HG03135 (cell line): ENCODE data around the gene NRXN3.

Source experiments
- ATAC-seq: cut with Tn5 transposase; IDR thresholded peaks from one replicate; pipeline ENCODE4 v1.9.1; 2021; ENCODE audit warnings: mild to moderate bottlenecking, moderate library complexity; ENCODE audit not compliant: unreplicated experiment

Gene NRXN3

DNA sequence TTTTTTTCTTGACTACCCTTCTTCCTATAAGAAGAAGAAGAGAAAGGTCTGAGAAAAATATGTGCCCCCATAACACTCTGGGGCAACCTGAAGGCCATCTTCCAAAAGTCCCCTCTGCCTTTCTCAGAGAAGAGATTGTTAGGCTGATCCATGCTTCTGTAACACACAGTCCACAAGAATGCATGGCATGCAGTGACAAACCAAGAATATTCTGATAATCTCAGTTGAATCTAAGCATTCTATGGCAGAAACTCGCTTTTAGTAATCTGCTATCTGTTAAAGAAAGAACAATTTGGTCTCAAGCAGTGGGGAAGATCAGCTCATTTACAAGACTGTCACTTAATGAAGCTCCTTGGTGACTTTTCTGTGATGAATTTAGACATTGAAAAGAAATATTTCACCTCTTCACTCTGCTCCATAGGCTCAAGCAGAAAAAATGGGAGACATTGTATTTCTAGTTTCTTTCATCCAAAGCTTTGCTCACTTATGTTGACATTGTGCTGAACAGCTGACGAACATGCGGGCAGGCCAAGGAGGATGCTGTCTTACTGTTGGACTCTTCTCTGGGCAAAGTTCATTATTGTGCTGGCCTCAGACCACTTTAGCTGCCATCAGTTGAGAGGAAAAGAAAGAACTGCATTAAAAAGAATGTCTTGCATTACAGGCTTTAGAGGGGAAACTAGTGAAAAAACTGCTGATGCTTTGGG is 1084.0 kb downstream of the NRXN3 start:
- no peak for ATAC-seq

- ATAC-seq = no peak
These were observed 1086.2 kb downstream of the NRXN3 start for GRCh38 chr14:79256380-79256779.

GRCh38 chr14:79260406-79260805 is 1090.2 kb downstream of the NRXN3 start:
- ATAC-seq = no peak

DNA sequence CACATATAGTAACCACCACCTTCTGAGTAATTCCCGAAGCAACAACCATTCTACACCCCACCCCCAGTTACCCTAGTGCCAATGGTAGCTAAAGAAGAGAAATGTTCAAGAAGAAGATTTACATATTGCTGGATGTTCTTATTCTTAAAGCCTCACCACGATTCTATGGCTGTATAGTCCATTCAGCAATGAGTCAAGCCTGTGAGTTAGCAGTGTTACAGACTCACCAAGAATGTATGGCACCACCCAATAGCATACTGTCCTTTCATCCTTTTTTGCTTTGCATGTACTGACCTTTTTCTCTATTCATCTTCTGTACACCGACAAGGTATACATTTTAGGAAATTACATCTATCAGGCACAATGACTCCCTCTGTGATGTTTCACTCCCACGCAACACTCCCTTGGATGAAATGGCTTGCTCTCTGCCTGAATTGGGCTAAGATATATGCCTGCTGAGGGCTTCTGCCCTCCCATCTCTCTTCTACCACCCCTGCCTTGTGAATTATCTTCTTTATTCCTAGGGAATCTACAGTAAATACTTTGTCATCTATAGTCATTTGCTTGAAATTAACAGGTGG is 1095.3 kb downstream of the NRXN3 start:
- ATAC-seq = no peak

GRCh38 chr14:79270361-79270760 is 1100.2 kb downstream of the NRXN3 start:
- no peak for ATAC-seq

- no peak for ATAC-seq
These were observed 1100.9 kb downstream of the NRXN3 start for GRCh38 chr14:79271122-79271521.

DNA sequence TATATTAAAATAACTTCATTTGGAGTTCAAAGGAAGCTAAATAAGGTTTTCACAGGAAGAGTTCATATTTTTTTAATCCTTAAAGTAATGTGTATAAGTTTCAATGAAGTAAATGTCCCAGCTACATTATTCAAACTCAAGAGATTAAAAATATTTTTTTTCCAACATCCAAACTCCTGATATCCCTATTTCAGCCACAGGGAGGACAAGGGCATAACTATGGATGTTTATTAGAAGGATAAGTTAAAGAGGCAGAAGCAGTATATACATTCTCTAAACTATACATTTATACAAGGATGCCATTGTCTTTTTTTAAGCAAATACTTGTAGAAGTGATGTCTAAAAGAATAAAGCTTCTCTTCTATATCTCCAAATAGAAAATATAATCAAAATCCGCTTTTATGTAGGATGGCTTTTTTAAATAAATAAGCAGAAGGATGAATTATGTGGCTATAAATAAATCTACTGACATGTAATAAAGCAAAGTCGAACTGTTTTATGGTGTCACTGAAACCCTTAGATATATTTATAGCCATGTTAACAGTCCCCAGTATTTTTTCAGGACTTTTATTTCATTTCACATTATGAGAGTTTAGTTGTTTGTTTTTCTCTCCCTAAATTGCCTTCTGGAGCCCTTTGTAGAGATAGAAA is 1104.6 kb downstream of the NRXN3 start:
- no peak for ATAC-seq

- ATAC-seq = no peak
These were observed 1105.1 kb downstream of the NRXN3 start for GRCh38 chr14:79275292-79275655.

GRCh38 chr14:79278286-79278797 is 1108.2 kb downstream of the NRXN3 start:
- no peak for ATAC-seq

GRCh38 chr14:79278798-79279644 is 1108.8 kb downstream of the NRXN3 start:
- ATAC-seq = peak; percentile 65

GRCh38 chr14:79279645-79280597 is 1109.7 kb downstream of the NRXN3 start:
- ATAC-seq = no peak

- ATAC-seq = no peak
These were observed 1111.3 kb downstream of the NRXN3 start for GRCh38 chr14:79281244-79282152.

DNA sequence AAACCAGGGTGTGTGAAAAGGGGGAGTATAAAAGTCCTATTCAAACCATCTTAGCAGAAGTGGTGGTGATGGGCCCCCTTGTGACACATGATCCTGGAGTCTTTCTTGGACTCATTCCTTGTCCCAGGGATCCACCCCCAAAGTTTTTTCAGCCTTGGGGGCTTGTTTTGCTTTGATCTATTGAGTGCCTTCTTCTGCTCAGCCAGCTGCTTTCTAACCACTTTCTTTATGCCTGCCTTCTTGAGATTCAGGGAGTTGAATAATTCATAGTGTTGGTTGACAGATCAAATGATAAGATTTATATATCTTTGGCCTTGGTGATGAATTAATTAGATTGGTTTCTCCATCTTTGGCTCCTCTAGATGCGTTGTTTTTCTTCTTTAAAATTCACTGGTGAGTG is 1114.4 kb downstream of the NRXN3 start:
- ATAC-seq = no peak

- ATAC-seq = no peak
These were observed 1115.1 kb downstream of the NRXN3 start for GRCh38 chr14:79285263-79285662.

DNA sequence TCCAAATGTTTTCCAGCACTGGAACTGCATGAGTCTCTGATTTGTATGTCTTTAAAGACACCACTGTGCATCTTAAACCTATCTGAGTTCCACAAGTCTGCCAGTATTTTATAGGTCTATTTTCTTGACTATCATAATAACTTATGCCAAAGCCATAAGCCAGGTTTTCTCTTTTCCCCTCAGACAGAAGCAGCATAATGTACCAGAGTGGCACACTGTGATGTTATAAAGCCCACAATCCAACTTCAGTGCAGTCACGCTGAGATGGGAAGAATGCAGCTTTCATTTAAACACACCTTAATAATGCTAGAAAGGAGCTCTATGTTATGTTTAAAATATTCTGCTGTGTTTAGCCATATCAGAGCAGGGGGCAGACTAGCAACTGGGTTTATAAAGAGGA is 1117.8 kb downstream of the NRXN3 start:
- ATAC-seq = no peak

- ATAC-seq = no peak
These were observed 1123.5 kb downstream of the NRXN3 start for GRCh38 chr14:79293482-79294177.

DNA sequence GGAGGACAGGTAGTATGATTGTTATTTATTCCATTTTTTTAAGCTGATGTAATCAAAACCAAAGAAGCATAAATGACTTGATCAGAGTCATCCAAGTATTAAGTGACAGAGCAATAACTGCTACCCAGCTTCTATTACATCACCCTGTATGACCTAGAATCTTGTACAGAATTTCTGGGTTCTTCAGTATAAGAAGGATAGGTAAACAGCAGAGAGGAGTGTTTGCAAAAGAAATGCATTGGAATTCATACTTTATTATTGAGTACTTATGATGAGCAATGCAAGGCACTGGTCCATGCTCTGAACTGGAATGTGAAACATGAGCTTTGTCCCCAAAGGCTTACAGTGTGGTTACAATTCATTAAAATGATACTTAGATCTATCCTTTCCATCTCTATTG is 1124.3 kb downstream of the NRXN3 start:
- no peak for ATAC-seq

GRCh38 chr14:79295385-79295784 is 1125.2 kb downstream of the NRXN3 start:
- no peak for ATAC-seq

DNA sequence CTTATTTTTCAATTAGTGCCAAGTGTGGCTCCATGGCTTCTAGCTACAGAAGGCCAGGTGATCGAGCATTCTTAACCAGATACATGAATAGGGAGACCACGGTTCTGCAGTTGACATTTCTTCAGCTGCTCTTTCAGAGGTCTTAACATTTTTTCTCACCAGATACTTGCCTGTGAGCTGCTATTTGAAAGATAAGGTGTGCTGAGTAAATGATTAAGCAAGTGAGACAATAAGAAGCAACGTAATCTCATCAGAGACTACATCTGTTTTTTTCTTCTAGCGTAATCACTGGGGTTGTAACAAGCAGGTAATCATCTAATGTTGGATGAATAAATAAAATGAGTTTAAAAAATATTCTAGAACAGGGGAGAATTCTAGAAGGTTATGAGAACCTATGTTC is 1128.2 kb downstream of the NRXN3 start:
- ATAC-seq = no peak
